Fibroblast of skin of left quadriceps (primary cell): ENCODE data around the gene HERC4.
"Not testable (repeated sequence)": the region's sequence is repeated elsewhere in the genome, so short reads cannot be mapped to it uniquely, and the experiment has no call there.

Experiments
- DNase-seq, 2 experiments: peaks; one replicate each; pipeline ENCODE4 v3.0.0-alpha.2; 2013; ENCODE audit warnings: low read depth in 2 of 2

HERC4 gene

DNA sequence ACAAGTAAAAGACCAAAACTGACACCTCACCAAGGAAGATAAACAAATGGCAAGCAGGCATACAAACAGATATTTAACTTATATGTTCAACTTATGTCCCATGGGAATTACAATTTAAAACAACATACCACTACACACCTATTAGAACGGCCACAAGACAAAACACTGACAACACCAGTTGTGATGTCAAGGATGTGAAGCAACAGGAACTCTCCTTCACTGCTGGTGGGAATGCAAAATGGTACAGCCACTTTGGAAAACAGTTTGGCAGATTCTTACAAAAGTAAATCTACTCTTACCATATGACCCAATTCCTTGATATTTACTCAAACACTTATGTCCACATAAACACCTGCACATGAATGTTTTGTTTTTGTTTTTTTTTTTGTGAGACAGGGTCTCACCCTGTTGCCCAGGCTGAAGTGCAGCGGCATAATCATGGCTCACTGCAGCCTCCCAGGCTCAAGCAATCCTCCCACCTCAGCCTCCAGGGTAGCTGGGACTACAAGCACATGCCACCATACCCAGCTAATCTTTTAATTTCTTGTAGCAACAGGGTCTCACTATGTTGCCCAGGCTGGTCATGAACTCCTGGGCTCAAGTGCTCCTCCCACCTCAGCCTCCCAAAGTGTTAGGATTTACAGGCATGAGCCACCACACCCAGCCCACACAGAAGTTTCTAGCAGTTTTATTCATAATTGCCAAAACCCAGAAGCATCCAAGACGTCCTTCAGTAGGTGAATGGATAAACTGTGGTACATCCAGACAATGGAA lies 27.3 kb downstream of the HERC4 start:
- no peak for DNase-seq

DNA sequence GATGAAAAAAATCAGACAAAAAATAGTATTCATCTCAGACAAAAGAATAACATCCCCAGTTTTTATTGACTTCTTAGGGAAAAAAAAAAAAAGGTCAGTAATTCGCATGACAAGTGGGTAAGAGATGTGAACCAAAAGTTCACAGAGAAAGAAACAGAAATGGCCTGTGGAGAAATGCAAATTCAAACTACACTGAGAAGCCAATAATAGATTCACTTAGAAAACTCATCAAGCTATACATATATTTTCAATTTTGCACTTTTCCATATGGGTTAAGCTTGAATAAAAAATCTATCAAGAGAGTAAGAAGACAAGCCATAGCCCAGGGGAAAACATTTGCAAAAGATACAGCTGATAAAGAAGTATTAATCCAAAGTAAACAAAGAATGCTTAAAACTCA lies 28.0 kb downstream of the HERC4 start:
- DNase-seq: no peak

DNA sequence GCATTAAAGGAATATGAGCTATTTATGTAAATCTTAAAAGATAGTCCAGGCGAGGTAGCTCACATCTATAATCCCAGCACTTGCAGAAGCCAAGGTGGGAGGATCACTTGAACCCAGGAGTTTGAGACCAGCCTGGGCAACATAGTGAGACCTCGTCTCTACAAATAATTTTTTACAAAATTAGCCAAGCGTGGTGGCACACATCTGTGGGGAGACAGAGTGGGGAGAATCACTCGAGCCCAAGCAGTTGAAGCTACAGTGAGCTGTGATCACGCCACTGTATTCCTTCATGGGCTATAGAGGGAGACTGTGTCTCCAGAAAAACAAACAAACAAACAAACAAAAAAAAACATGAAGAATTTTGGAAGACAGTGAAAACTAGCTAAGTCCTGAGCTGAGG lies 28.4 kb downstream of the HERC4 start:
- no peak for DNase-seq

DNA sequence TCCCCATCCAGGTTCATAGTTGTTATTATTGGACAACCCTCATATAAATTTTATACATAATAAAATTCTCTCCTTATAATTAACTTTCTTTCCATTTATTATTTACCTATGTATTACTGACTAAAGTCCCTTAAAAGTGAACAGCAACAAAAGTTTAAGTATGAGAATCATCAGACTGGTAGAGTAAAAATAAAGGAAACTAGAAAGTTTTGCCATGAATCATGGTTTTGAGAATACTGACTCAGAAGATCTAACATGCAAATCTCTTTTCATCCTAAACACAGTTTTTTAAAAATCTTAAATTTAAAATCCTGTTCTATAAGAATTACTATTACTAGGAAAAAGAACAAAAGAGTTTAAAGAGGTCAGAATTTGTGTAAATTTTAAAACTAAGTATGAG lies 32.1 kb downstream of the HERC4 start:
- no peak for DNase-seq

DNA sequence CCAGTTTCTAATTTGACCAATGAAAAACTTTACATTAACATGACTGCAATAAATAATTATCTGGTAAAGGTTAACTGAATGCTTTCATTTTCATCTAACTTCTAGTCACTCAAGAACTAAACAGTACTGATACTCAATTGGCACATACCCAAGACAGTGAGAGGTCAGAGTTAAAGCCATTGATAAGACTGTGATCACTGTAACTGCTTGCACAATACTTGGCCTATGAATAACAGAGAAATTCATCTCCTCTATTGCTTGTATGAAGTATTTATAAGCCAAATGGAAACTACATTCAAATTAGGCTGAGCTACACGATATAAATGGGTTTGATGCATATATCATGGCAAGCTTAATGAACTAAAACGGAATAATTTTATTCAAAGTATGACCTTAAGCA lies 43.0 kb downstream of the HERC4 start:
- DNase-seq: no peak

DNA sequence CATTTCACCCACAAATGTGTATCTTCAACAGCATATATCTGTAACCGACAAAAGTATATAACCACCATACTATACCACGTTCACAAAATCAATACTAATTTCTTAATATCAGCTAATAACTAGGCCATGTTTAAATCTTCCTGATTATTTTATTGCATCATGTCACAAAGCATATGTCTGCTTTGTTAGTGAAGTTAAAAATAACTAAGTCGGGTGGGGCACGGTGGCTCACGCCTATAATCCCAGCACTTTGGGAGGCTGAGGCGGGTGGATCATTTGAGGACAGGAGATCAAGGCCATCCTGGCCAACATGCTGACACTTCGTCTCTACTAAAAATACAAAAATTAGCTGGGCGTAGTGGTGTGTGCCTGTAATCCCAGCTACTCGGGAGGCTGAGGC lies 47.7 kb downstream of the HERC4 start:
- no peak for DNase-seq

DNA sequence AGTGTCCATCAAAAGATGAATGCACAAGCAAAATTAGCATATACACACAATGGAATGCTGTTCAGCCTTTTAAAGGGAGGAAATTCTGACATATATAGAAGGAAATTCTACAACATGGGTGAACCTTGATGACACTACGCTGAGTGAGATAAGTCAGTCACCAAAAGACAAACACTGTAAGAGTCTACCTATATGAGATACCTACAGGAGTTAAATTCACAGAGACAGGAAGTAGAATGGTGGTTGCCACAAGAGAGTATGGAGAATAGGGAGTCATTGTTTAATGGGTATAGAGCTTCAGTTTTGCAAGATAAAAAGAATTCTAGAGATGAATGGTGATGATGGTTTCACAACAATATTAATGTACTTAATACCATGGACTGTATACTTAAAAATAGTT lies 51.8 kb downstream of the HERC4 start:
- no peak for DNase-seq

DNA sequence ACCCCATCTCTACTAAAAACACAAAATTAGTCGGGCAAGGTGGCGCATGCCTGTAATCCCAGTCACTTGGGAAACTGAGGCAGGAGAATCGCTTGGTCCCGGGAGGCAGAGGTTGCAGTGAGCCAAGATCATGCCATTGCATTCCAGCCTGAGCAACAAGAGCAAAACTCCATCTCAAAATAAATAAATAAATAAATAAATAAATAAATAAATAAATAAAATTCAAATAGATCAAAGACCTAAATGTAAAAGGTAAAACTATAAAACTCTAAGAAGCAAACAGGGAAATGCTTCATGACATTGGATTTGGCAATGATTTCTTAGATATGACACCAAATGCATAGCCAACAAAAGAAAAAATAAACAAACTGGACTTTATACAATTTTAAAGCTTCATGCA lies 52.8 kb downstream of the HERC4 start:
- not testable (repeated sequence) for DNase-seq

DNA sequence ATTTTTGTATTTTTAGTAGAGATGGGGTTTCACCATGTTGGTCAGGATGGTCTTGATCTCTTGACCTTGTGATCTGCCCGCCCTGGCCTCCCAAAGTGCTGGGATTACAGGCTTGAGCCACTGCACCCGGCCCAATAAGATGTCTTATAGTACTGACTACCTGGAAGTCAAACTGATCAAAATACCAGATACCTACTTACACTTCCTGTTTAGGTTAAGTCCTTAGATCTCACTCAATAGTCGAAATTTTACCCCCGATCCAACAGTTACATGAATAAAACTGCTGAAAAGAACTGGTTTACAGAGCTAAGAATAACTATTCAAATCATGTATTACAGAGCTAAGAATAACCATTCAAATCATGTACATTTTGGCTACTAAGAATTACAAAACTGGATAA lies 58.6 kb downstream of the HERC4 start:
- not testable (repeated sequence) for DNase-seq

DNA sequence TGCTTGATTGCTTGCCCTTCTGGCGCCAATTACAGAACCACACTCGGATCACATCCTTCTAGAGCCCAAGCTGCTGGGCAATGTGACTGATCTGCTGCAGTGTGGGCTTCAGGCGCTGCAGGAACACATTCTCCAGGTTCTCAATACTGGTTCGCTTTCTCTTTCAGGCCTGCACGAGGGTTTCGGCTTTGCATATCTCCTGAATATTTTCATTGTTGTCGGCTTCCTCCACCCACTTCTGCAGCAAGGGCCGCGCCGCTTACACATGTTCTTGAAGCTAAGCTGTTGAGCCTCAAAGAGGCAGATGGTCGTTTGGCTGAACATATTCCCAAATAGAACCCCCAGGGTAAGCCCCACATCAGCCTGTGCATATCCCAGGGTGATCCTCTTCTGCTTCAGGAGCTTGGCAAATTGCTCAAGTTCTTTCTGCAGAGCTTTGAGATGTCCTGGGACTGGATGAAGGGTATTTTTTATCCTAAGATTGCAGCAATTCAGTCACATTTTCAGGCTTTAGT lies 64.6 kb downstream of the HERC4 start:
- DNase-seq: no peak

DNA sequence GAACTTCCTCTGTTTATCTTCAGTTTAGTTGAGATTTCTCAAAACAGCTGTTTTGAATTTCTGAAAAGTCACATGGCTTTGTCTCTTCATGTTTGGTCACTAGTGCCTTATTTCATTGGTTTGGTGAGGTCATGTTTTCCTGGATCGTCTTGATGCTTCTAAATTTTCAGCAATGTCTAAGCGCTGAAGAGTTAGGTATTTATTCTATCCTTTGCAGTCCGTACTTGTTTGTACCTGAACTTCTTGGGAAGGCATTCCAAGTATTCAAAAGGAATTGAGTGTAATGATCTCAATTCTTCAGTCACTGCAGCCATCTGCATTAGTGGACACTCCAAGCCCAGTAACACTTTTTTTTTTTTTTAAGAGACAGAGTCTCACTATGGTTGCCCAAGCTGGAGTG lies 67.7 kb downstream of the HERC4 start:
- DNase-seq: no peak

DNA sequence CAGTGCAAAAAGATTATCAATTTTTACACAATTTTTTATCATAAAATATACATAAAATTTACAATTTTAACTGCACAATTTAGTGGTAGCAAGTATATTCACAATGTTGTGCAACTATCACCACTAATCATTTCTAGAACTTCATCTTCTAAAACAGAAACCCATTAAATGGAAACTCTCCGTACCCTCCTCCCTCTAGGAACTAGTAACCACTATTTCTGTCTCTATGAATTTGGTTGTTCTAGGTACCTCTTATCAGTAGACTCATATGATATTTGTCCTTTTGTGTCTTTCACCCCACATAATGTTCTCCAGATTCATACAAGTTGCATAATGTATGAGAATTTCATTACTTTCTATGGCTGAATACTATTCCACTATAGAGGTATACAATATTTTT lies 73.5 kb downstream of the HERC4 start:
- no peak for DNase-seq

DNA sequence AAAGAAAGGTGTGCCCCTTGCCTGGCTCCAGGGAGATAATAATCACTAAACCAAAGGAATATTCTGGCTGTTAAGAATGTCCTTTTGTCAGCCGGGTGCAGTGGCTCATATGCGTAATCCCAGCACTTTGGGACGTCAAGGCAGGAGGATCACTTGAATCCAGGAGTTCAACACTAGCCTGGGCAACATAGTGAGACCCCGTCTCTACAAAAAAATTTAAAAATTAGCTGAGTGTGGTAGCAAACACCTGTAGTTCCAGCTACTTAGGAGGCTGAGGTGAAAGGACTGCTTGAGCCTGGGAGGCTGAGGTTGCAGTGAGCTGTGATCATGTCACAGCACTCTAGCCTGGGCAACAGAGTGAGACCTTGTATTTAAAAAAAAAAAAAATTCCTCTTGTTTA lies 74.1 kb downstream of the HERC4 start:
- no peak for DNase-seq

DNA sequence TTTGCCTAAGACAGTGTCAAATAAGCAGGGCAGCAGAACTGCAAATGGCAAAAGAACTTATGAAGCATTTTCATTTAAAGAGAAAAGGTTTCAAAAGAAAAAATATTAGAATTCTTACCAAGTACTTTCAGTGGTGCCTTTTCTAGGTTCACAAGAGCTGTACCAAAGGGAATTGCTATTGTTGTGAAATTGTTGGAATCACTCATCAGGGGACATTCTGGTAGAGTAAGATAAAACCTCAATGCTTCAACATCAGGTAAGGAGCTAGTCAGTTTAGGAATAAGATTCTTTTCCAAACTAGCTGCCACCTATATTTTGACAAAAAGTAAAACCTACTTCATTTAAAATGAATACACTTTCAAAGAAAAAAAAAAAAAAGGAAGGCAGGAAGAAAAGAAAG lies 85.0 kb downstream of the HERC4 start:
- no peak for DNase-seq

DNA sequence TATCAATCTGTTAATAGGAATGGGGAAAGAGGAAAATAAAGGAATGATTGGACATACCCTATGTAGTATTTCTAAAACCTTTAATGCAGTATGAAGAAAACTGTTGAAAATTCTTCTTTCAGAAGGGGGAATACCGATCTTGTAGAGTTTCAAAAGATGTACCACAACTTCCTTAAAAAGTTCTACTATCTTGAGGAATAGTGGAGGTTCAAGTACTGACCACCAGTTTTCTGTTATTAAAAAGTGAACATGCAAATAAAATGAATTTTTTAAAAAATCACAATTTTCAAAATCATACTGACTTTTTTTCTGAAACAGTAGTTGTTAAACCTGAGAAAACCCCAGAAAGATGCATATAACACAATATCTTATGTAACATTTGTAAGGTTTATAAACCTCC lies 86.5 kb downstream of the HERC4 start:
- DNase-seq: no peak

DNA sequence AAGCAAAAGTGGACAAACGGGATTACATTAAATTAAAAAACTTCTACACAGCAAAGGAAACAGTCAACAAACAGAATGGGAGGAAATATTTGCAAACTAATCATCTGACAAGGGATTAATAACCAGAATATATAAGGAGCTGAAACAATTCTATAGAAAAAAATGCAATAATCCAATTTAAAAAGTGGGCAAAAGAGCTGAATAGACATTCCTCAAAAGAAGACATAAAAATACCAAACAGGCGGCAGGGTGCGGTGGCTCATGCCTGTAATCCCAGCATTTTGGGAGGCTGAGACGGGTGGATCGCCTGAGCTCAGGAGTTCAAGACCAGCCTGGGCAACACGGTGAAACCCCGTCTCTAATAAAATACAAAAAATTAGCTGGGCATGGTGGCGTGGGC lies 92.5 kb downstream of the HERC4 start:
- not testable (repeated sequence) for DNase-seq

DNA sequence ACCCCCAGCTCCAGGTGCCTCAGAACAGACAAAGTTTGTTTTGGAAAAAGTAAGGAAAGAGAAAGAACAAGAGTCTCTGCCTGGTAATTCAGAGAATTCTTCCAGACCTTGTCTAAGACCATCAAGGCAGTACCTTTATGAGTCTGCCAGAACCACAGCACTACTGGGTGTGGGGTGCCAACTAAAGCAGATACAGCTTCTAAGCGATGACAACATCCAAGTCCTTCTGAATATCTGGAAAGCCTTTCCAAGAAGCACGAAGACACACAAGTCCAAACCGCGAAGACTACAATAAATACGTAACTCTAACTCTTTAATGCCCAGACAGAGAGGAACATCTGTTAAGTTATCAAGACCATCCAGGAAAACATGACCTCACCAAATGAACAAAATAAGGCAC lies 96.3 kb downstream of the HERC4 start:
- no peak for DNase-seq

DNA sequence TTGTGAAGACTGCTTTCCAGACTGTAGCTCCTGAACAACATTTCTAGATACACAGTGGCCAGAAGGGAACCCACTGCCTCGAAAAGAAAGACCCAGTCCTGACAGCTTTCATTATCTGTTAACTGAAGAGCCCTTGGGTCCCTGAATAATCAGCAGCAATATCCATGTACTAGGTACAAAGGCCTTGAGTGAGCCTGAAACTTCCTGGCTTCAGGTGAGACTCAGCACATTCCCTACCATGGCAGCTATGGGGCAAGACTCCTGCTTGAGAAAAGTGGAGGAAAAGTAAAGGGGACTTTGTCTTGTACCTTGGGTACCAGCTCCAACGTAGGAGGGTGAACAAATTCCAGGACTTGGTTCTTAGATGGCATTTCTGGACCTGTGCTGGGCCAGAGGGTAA lies 97.8 kb downstream of the HERC4 start:
- DNase-seq: no peak

DNA sequence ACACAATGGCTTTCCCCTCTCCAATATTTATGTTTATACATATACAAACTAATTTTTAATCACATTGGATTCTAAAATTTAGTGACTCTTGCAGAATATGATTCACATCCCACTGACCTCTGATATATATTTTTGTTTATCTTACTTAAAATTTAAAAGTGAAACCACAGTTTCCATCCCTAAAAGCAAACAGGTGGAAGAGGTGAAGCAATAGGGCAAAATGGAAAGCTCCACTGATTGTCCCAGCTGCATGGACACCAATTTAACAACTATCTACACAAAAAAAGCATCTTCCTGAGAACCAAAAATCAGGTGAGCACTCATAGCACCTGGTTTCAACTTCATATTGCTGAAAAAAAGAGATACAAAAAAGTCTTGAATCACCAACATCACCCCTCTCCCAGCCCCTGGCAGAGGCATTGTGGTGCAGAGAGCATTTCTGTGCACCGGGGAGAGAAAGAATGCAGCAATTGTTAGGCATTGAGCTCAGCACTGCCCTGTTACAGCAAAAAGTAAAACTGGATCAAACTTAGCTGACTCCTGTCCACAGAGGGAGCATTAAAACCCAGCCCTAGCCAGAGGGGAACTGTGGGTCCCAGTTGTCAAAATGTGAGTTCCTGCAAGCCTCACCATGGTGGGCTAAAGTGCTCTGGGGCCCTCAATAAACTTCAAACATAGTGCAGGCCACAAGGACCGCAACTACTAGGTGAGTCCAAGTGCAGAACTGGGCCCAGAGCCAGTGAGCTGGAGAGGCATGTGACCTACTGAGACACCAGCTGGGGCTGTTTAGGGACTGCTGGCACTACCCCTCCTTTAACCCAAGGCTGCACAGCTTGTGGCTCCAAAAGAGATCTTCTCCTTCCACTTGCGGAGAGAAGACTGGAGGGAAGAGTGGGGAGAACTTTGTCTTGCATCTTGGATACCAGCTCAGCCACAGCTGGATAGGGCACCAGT lies 98.5 kb downstream of the HERC4 start:
- no peak for DNase-seq

DNA sequence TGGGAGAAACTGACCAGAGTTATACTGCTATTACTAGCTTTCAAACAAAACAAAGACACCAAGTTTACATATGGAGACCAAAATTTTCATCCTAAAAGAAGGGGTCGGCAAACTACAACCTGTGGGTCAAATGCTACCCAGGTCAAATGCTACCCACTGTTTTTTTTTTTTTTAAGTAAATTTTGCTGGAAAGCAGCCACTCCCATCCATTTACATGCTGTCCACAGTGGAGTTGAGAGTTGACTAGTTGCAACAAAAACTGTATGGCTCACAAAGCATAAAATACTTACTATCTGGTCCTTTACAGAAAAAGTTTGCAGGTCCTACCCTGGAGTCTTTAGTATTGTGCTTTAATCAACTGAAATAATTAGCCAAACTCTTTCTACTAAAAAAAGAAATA lies 99.2 kb downstream of the HERC4 start:
- DNase-seq: no peak

DNA sequence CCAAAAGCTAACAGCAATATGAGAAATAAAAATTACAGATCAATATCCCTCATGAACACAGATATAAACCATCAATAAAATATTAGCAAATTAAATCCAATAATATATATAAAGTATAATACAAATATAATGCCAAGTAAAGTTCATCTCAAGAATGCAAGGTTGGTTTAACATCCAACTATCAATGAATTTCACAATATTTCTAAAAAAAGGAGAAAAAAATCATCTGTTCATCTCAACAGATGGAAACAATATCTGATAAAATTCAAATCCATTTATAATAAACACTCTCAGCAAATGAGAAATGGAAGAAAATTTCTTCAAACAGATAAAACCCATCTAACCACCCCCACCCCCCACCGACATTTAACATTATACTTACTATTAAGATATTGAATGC lies 103.8 kb downstream of the HERC4 start:
- DNase-seq: no peak

DNA sequence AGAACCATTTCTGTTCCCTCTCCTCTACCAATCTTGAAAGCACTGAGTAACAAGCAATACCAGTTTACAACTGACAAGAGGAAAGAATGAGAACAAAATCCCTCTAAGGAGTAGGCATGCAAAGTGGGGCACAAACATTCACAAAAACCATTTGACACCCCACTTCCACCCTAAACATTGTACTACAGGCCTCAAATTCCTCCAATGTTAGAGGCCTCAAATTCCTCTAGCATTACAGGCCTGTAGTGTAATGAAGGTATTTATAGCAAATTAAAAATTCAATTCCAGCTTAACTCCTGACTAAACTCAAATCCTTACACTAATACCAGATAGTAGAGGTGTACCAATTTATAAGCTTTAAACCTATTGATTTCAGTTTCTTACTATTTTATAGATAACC lies 105.2 kb downstream of the HERC4 start:
- no peak for DNase-seq

DNA sequence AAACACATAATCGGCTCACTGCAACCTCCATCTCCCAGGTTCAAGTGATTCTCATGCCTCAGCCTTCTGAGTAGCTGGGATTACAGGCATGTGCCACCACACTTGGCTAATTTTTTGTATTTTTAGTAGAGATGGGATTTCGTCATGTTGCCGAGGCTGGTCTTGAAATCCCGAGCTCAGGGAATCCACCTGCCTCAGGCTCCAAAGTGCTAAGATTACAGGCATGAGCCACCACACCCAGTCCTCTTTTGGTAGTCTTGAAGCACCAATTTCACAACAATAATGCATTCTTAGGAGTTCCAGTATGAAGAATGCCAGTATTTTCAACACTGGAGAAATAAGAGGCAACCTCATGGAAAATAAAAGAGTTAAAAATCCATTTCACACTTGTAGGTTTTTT lies 109.0 kb downstream of the HERC4 start:
- DNase-seq: not testable (repeated sequence)
